HepG2 (cell line): ENCODE data around the gene OARD1. TPM values are rescaled to one million over a fixed set of nuclear protein-coding genes. Genes with fewer than 3 reads are reported as not detected.
A peak's percentile ranks its signal among the peaks of the same experiment; 100 is the strongest.

ENCODE experiments used
- ATAC-seq: fragments of 200-7000 bp; cut with Tn5 transposase; 3 replicates; pipeline ENCODE4 v1.9.1; 2020; ENCODE audit warnings: mild to moderate bottlenecking, moderate library complexity
- BruUV-seq: library from RNA; stranded (reverse); fragments of 400-500 nt; replicated peaks from 2 replicates; lab custom pipeline; 2021; lab: Mats Ljungman, UMichigan
- CTCF ChIA-PET: fragments of 300-600 bp; formaldehyde crosslinking; extraction: SDS; loops from one replicate; lab custom pipeline; 2021; ENCODE audit warnings: low total read pairs, inconsistent platforms, low intra/inter-chr PET ratio; lab: Yijun Ruan, JAX
- POLR2A ChIA-PET: fragments of 350-600 bp; sonication (Branson Sonifier 250); formaldehyde crosslinking; loops from one replicate; lab custom pipeline; 2020; ENCODE audit warnings: antibody characterized with exemption, inconsistent platforms; lab: Yijun Ruan, JAX
- DNase-seq: peaks from one replicate; pipeline ENCODE4 v3.0.0-alpha.2; 2015; ENCODE audit warnings: low spot score
- FAIRE-seq: peaks from 3 replicates; lab custom pipeline; 2011; peaks lifted over from hg19 to GRCh38; lab: Jason Lieb, UNC
- H2AFZ ChIP-seq: one replicate; pipeline ENCODE4 v1.6.1; 2011; ENCODE audit warnings: low read length, inconsistent platforms
- H3K27ac ChIP-seq: fragments of 300-600 bp; 3 replicates; pipeline ENCODE4 v1.8.0; 2011; ENCODE audit warnings: mixed run types, mild to moderate bottlenecking, mixed read lengths, low read length, inconsistent platforms; ENCODE audit not compliant: insufficient read depth; ENCODE audit errors: extremely low read length
- H3K27me3 ChIP-seq, 2 experiments: fragments of 200-600 bp in 1 of 2; 2 replicates in 1 of 2; 3 replicates in 1 of 2; pipeline versions ENCODE4 v1.6.0 to v1.8.0; 2011; ENCODE audit warnings: low read length in 2 of 2, mild to moderate bottlenecking in 2 of 2, moderate library complexity in 2 of 2, inconsistent platforms in 1 of 2; ENCODE audit not compliant: insufficient read depth in 2 of 2, control insufficient read depth in 1 of 2
- H3K36me3 ChIP-seq, 2 experiments: fragments of 200-600 bp in 1 of 2; replicated peaks in 1 of 2; 2 replicates in 1 of 2; 3 replicates in 1 of 2; pipeline versions ENCODE4 v1.5.1 to v1.8.0; 2011; ENCODE audit warnings: low read length in 2 of 2, inconsistent platforms in 1 of 2; ENCODE audit not compliant: insufficient read depth in 2 of 2, control insufficient read depth in 1 of 2
- H3K4me1 ChIP-seq: 2 replicates; pipeline ENCODE4 v1.5.1; 2012; ENCODE audit warnings: low read length, inconsistent platforms; ENCODE audit not compliant: insufficient read depth
- H3K4me2 ChIP-seq: 2 replicates; pipeline ENCODE4 v1.6.0; 2011; ENCODE audit warnings: low read depth, low read length, inconsistent platforms
- H3K4me3 ChIP-seq, 3 experiments: fragments of 200-600 bp in 1 of 3; sonication (generic), shearing (Covaris generic) in 1 of 3; replicated peaks in 1 of 3; 2 replicates each; pipeline ENCODE4 v1.5.1; 2011 to 2016; ENCODE audit warnings: low read length in 3 of 3, inconsistent platforms in 2 of 3, low read depth in 2 of 3, mild to moderate bottlenecking in 2 of 3, control low read depth in 1 of 3, mixed read lengths in 1 of 3; ENCODE audit not compliant: insufficient read depth in 1 of 3
- H3K79me2 ChIP-seq: one replicate; pipeline ENCODE4 v1.6.1; 2011; ENCODE audit warnings: low read length, inconsistent platforms; ENCODE audit not compliant: insufficient read depth
- H3K9ac ChIP-seq: 2 replicates; pipeline ENCODE4 v1.6.0; 2011; ENCODE audit warnings: mild to moderate bottlenecking, low read depth, low read length, inconsistent platforms; ENCODE audit not compliant: insufficient read depth
- H3K9me3 ChIP-seq: 2 replicates; pipeline ENCODE4 v1.5.1; 2012; ENCODE audit warnings: mild to moderate bottlenecking, low read length
- H4K20me1 ChIP-seq: 2 replicates; pipeline ENCODE4 v1.6.0; 2011; ENCODE audit warnings: inconsistent platforms, mild to moderate bottlenecking, low read length, moderate library complexity; ENCODE audit not compliant: insufficient read depth
- AGO2 ChIP-seq: fragments of 200-400 bp; formaldehyde crosslinking; optimal IDR thresholded peaks from 2 replicates; pipeline ENCODE3; 2017; ENCODE audit warnings: mild to moderate bottlenecking, low read depth, low read length, moderate library complexity
- BCL6 ChIP-seq: IDR thresholded peaks from 2 replicates; pipeline ENCODE4 v1.6.1; 2016; ENCODE audit warnings: missing genetic modification reagents, missing compliant biosample characterization
- CREB3 ChIP-seq: sonication (generic); formaldehyde crosslinking; IDR thresholded peaks from 2 replicates; pipeline ENCODE4 v1.5.0; 2020; ENCODE audit warnings: missing genetic modification reagents
- HOMEZ ChIP-seq: IDR thresholded peaks from 2 replicates; pipeline ENCODE4 v1.6.1; 2016; ENCODE audit warnings: low read depth
- MAFF ChIP-seq: IDR thresholded peaks from 2 replicates; pipeline ENCODE4 v1.6.1; 2011; ENCODE audit warnings: low read depth, low read length, improper control_type of control experiment
- MAFK ChIP-seq, 2 experiments: IDR thresholded peaks in 1 of 2; conservative IDR thresholded peaks in 1 of 2; 2 replicates each; pipeline ENCODE4 v1.6.1; 2011; ENCODE audit warnings: improper control_type of control experiment in 2 of 2, low read length in 2 of 2
- MATR3 ChIP-seq: sonication (generic); formaldehyde crosslinking; IDR thresholded peaks from 2 replicates; pipeline ENCODE4 v1.4.0; 2020; ENCODE audit warnings: missing genetic modification reagents
- MEIS2 ChIP-seq: sonication (generic); formaldehyde crosslinking; IDR thresholded peaks from 2 replicates; pipeline ENCODE4 v1.9.0; 2021; ENCODE audit warnings: mild to moderate bottlenecking, missing genetic modification reagents
- NFE2L2 ChIP-seq: fragments of 150-350 bp; IDR thresholded peaks from 2 replicates; pipeline ENCODE4 v1.6.1; 2014; ENCODE audit warnings: low read length
- PHF20 ChIP-seq: sonication (generic); formaldehyde crosslinking; IDR thresholded peaks from 2 replicates; pipeline ENCODE4 v1.5.0; 2020; ENCODE audit warnings: mild to moderate bottlenecking, missing genetic modification reagents
- PHF21A ChIP-seq: sonication (generic); formaldehyde crosslinking; IDR thresholded peaks from 2 replicates; pipeline ENCODE4 v1.5.0; 2020; ENCODE audit warnings: mild to moderate bottlenecking, missing genetic modification reagents
- RBFOX2 ChIP-seq: fragments of 200-400 bp; formaldehyde crosslinking; IDR thresholded peaks from 2 replicates; pipeline ENCODE4 v1.6.1; 2017; ENCODE audit warnings: low read depth, mild to moderate bottlenecking, low read length
- SIN3A ChIP-seq: IDR thresholded peaks from 2 replicates; pipeline ENCODE4 v1.6.1; 2011; ENCODE audit warnings: low read depth, mild to moderate bottlenecking, control low read depth, low read length, borderline replicate concordance
- ZBTB7B ChIP-seq: sonication (generic); formaldehyde crosslinking; IDR thresholded peaks from 2 replicates; pipeline ENCODE4 v1.4.0; 2020; ENCODE audit warnings: missing genetic modification reagents
- ZC3H13 ChIP-seq: sonication (generic); formaldehyde crosslinking; IDR thresholded peaks from 2 replicates; pipeline ENCODE4 v1.8.1; 2023; ENCODE audit warnings: mild to moderate bottlenecking, missing genetic modification reagents, moderate library complexity
- ZFP36 ChIP-seq: fragments of 150-350 bp; IDR thresholded peaks from 2 replicates; pipeline ENCODE4 v1.6.1; 2018; ENCODE audit warnings: borderline replicate concordance, low read length, low read depth; ENCODE audit not compliant: partially characterized antibody
- ZNF335 ChIP-seq: sonication (generic); formaldehyde crosslinking; IDR thresholded peaks from 2 replicates; pipeline ENCODE4 v1.4.0; 2020; ENCODE audit warnings: missing genetic modification reagents
- ZNF781 ChIP-seq: sonication (generic); formaldehyde crosslinking; IDR thresholded peaks from 2 replicates; pipeline ENCODE4 v1.5.1; 2020; ENCODE audit warnings: borderline replicate concordance, mild to moderate bottlenecking, missing genetic modification reagents; ENCODE audit errors: not compliant biosample characterization
- WGBS: methylation state at CpG from one replicate; pipeline ENCODE4 v1.1.6; 2017; ENCODE audit warnings: low lambda C conversion rate; 5-methylcytosine and 5-hydroxymethylcytosine counted together
- in situ Hi-C: cut with HindIII; loops from 2 replicates; pipeline ENCODE4 v1.10.0; 2017; ENCODE audit warnings: low pct_unique_long_range_greater_than_20kb; ENCODE audit not compliant: extremely low pct_ligation_motif_present
- intact Hi-C: fragments of 100-400 bp; cut with micrococcal nuclease; formaldehyde crosslinking; loops from one replicate; pipeline ENCODE4 v1.10.0; 2022; ENCODE audit not compliant: unreplicated experiment
- polyA plus RNA-seq, 8 experiments: library from polyadenylated mRNA; depleted of rRNA in 3 of 8; stranded (reverse) in 7 of 8; unstranded in 1 of 8; fragments of >200 nt; fragmentation: Illumina TruSeq in 4 of 8; extraction: Trizol in 4 of 8; gene quantifications; 2 replicates each; pipeline versions ENCODE4 v1.2.1 to v1.2.3, GENCODE V29; 2011 to 2016; ENCODE audit warnings: low read depth in 4 of 8, missing spikeins in 1 of 8, mixed read lengths in 1 of 8; ENCODE audit not compliant: insufficient read depth in 1 of 8
- total RNA-seq, 5 experiments: library from RNA; depleted of rRNA; stranded (reverse); fragments of >200 nt; fragmentation: Illumina TruSeq; extraction: Trizol; gene quantifications; 2 replicates each; pipeline ENCODE4 v1.2.3, GENCODE V29; 2016; ENCODE audit warnings: low read depth in 1 of 5

OARD1 gene
- total and polyA plus RNA-seq, 2 of the 13 experiments (the other 11 are each of a cell fraction or from before 2014, with no cell fraction given) = 18.4 to 49.0 TPM

- Histone ChIP-seq H3K4me2 (no peak overlapping the region), H3K79me2 (no peaks in the 10 kb centered on the region), H3K27me3 (no peaks in the 10 kb centered on the region), H2AFZ (no peak overlapping the region), H3K36me3 (peaks cover 24 to 44% of the 10 kb centered on the region in 2 experiments), H3K4me1 (no peaks in the 10 kb centered on the region), H3K9me3 (no peaks in the 10 kb centered on the region), H4K20me1 (no peaks in the 10 kb centered on the region), H3K4me3 (no peak overlapping the region), H3K27ac (no peak overlapping the region), H3K9ac (no peak overlapping the region)
- in situ Hi-C loops (no loop called here), intact Hi-C loops (no loop called here)
- WGBS = 96% methylated on average over 42 of the region's 42 CpGs
- ATAC-seq = no peak; the same call in 2 of the 3 replicates
- DNase-seq = no peak
- no peak for FAIRE-seq
- BruUV-seq = no TSS peak
- ChIA-PET POLR2A (no interaction called here), CTCF (no interaction called here)
- no peak for TF ChIP-seq MAFF
- TF ChIP-seq PHF20 (CRISPR knock-in tag) = no peak
- TF ChIP-seq SIN3A = no peak
- TF ChIP-seq ZC3H13 (CRISPR knock-in tag) = 0 out of 2 replicates have a peak, but pooled peaks have one; percentile 36
- TF ChIP-seq MAFK (conservative IDR thresholded peaks at IDR 0.05 in 1 of 2, IDR thresholded peaks at IDR 0.05 in 1 of 2; ENCODE audit: low read length in 2 of 2) = no peak
- no peak for TF ChIP-seq ZBTB7B (CRISPR knock-in tag)
- TF ChIP-seq ZNF335 (CRISPR knock-in tag) = no peak
- no peak for TF ChIP-seq PHF21A (CRISPR knock-in tag)
- TF ChIP-seq NFE2L2 = no peak
- TF ChIP-seq BCL6 = no peak
- no peak for TF ChIP-seq HOMEZ (CRISPR knock-in tag)
- no peak for TF ChIP-seq ZNF781 (CRISPR knock-in tag)
- TF ChIP-seq CREB3 (CRISPR knock-in tag) = no peak
- peak; percentile 34; the same call in 1 of the 2 replicates for TF ChIP-seq RBFOX2
- TF ChIP-seq AGO2 = peak; percentile 93
- no peak for TF ChIP-seq MEIS2
- no peak for TF ChIP-seq ZFP36
- TF ChIP-seq MATR3 (CRISPR knock-in tag) = no peak
These were observed 28.7 kb upstream of the OARD1 start for GRCh38 chr6:41100871-41101287.
